Ramos (cell line): ENCODE measurements around the gene GNG11.

ENCODE experiments used
- in situ Hi-C: fragments of 300-500 bp; cut with MboI; formaldehyde crosslinking; loops from one replicate; pipeline ENCODE4 v1.14.3; 2022; ENCODE audit warnings: low sequenced_read_pairs; ENCODE audit not compliant: unreplicated experiment

Gene GNG11

GRCh38 chr7:93943816-93944540, 22.4 kb downstream of the GNG11 start:
- in situ Hi-C loops: no loop called here

- in situ Hi-C loops: no loop called here
Observed at GRCh38 chr7:93944673-93945072, 23.1 kb downstream of the GNG11 start.

GRCh38 chr7:93945083-93945482, 23.5 kb downstream of the GNG11 start:
- in situ Hi-C loops: no loop called here

GRCh38 chr7:93945756-93946535, 24.4 kb downstream of the GNG11 start:
- in situ Hi-C loops: no loop called here

GRCh38 chr7:93948106-93948505, 26.6 kb downstream of the GNG11 start:
- in situ Hi-C loops: no loop called here

GRCh38 chr7:93948873-93949272, 27.3 kb downstream of the GNG11 start:
- in situ Hi-C loops: no loop called here

- in situ Hi-C loops: no loop called here
Observed at GRCh38 chr7:93949423-93949822, 27.9 kb downstream of the GNG11 start.

GRCh38 chr7:93955304-93955703, 33.8 kb downstream of the GNG11 start:
- in situ Hi-C loops: no loop called here

- in situ Hi-C loops: no loop called here
Observed at GRCh38 chr7:93957767-93958166, 36.2 kb downstream of the GNG11 start.

- in situ Hi-C loops: no loop called here
Observed at GRCh38 chr7:93958216-93958615, 36.7 kb downstream of the GNG11 start.

- in situ Hi-C loops: no loop called here
Observed at GRCh38 chr7:93958651-93959050, 37.1 kb downstream of the GNG11 start.

- in situ Hi-C loops: no loop called here
Observed at GRCh38 chr7:93960986-93961385, 39.5 kb downstream of the GNG11 start.

GRCh38 chr7:93964262-93964661, 42.7 kb downstream of the GNG11 start:
- in situ Hi-C loops: no loop called here

GRCh38 chr7:93964813-93965212, 43.3 kb downstream of the GNG11 start:
- in situ Hi-C loops: no loop called here

- in situ Hi-C loops: no loop called here
Observed at GRCh38 chr7:93968911-93969620, 47.5 kb downstream of the GNG11 start.

- in situ Hi-C loops: no loop called here
Observed at GRCh38 chr7:93972029-93972725, 50.6 kb downstream of the GNG11 start.

- in situ Hi-C loops: no loop called here
Observed at GRCh38 chr7:93973134-93973533, 51.6 kb downstream of the GNG11 start.

GRCh38 chr7:93977211-93977950, 55.8 kb downstream of the GNG11 start:
- in situ Hi-C loops: no loop called here
